Fibroblast of skin of left quadriceps (primary cell): ENCODE results near the gene PRR13.
A peak's percentile ranks its signal among the peaks of the same experiment; 100 is the strongest.
"Not testable (repeated sequence)": the region's sequence is repeated elsewhere in the genome, so short reads cannot be mapped to it uniquely, and the experiment has no call there.

ENCODE experiments used
- DNase-seq, 2 experiments: peaks; one replicate each; pipeline ENCODE4 v3.0.0-alpha.2; 2013; ENCODE audit warnings: low read depth in 2 of 2

PRR13 gene, protein sequence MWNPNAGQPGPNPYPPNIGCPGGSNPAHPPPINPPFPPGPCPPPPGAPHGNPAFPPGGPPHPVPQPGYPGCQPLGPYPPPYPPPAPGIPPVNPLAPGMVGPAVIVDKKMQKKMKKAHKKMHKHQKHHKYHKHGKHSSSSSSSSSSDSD

DNA sequence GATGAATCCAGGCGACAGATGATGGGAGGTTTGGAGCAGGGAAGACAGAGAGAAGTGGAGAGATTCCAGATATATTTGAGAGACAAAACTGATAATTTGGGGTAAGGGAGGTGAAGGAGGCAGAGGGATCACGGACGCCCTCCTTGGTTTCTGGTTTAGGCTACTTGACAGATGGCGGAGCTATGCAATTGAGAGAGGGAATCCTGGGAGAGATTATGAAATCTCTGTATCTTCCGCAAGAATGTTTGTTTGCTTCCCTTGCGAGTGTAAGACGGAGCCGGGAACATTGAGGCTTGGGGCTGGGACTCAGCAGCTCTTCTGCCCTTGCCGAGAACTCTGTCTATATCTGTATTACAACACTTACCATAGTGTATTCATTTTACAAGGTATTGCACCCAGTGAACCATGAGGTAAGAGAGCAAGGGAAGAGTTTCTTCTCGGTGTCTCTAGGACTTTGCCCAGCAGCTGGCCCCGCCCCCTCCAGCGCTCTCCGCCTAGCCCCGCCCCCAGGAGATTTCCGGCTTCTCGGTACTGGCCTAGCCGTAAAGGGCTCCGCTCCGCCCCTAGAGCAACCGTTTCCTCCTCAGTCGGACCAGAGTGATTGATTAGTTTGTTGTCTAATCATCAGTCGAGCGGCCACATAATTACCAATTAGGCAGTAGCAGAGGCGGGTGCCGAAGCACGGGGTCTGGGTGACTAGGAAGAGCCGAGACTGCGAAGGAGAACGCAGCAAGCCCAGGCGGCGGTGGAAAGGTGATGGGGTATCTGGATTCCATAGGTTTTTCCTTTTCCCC lies at the start of gene PRR13:
Gene PRR13, plus strand, starts transcription at position 695 of the 794 bp plus-strand sequence. CDS start 981 bp downstream, outside the sequence.
- peak; percentile 99 for DNase-seq

DNA sequence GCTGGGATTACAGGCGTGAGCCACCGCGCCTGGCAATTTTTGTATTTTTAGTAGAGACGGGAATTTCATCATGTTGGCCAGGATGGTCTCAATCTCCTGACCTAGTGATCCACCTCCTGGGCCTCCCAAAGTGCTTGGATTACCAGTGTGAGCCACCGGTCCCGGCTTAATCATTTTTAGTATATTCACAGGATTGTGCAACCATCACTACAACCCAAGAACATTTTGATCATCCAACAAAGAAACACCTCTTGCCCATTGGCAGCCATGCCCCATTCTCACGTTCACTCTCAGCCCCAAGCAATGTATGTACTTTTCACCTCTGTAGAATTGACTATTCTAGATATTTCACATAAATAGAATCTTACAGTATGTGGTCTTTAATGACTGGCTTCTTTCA lies 41.6 kb upstream of the PRR13 start:
- no peak for DNase-seq

DNA sequence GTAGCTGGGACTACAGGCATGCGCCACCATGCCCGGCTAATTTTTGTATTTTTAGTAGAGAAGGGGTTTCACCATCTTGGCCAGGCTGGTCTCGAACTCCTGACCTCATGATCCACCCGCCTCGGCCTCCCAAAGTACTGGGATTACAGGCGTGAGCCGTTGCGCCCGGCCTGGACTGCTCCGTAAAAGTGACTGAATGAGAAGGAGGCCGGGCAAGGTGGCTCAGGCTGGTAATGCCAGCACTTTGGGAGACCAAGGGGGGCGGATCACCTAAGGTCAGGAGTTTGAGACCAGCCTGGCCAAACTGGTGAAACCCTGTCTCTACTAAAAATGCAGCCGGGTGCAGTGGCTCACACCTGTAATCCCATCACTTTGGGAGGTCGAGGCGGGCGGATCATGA lies 39.2 kb upstream of the PRR13 start:
- not testable (repeated sequence) for DNase-seq

DNA sequence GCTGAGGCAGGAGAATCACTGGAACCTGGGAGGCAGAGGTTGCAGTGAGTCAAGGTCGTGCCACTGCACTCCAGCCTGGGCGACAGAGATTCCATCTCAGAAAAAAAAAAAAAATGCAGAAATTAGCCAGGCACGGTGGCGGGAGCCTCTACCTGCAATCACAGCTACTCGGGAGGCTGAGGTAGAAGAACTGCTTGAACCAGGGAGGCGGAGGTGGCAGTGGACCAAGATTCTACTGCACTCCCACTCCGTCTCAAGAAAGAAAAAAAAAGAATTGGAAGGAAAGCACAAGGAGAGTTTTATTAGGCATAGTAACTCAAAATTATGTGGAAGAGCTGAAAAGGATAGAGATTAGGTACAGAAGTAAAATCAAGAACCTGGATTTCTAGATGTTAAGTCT lies 38.7 kb upstream of the PRR13 start:
- DNase-seq, result no peak

DNA sequence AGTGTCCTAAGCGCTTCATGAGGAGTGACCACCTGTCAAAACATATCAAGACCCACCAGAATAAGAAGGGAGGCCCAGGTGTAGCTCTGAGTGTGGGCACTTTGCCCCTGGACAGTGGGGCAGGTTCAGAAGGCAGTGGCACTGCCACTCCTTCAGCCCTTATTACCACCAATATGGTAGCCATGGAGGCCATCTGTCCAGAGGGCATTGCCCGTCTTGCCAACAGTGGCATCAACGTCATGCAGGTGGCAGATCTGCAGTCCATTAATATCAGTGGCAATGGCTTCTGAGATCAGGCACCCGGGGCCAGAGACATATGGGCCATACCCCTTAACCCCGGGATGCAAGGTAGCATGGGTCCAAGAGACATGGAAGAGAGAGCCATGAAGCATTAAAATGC lies 30.6 kb upstream of the PRR13 start:
- no peak for DNase-seq

DNA sequence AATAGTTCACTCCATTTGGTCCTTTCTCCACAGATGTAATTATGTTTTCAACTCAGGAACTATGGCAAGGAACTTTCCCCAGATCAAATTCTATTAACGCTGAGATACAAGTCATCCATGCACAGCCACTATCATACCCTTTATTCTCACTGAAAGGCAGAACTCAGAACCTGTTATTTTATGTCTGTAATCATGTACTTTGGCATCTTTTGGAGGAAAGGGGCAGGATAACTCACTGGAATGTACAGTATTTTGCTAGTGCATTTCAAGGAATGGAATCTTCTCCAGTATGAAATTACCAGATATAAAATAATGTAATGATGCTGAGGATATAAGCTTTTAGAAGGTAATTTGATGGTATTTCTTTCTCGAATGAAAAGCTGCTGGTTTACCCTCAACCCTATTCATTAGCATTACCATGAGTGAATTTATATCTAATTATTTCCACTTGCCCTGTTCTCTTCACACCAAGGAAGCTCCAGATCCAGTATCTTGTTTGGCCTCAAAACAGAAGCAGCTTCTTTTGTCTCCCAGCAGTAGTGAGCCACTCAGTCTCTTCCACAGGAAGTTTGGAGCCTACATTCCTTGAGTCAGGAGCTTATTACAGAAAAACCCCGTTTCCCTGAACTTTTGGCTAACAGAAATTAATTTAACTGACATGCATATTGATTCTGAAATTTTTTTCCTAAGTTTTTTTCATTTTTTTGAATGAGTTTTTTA lies 27.9 kb upstream of the PRR13 start:
- no peak for DNase-seq

DNA sequence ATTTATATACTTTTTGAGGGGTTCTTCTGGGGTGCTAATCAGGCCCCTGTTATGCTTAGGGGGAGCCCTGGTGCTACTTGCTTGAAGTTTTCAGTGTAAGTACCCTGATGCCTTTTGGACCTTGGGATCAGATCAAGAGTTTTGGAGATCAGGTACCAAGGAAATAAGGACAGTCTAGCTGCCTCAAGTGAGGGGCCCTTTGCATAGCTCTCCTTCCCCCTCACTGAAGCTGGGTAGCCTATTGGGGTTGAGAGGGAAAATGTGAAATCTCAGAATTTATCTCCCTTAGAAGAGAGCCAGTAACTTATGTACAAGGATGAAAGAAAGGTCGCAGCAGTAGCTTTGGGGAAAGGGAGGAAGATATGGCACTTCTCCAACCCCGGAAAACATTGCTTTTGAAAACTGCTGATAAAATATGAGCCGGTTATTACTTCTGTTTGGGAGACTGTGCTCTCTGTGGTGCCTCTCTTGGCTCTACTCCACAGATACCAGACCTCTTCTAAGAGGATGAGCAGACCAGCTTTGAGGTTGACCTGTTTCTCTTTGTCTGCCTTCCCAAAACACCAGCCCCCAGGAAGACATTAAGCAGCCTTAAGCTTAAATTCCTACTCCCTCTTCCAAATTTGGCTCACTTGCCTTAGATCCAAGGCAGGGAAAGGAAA lies 26.6 kb upstream of the PRR13 start:
- no peak for DNase-seq

DNA sequence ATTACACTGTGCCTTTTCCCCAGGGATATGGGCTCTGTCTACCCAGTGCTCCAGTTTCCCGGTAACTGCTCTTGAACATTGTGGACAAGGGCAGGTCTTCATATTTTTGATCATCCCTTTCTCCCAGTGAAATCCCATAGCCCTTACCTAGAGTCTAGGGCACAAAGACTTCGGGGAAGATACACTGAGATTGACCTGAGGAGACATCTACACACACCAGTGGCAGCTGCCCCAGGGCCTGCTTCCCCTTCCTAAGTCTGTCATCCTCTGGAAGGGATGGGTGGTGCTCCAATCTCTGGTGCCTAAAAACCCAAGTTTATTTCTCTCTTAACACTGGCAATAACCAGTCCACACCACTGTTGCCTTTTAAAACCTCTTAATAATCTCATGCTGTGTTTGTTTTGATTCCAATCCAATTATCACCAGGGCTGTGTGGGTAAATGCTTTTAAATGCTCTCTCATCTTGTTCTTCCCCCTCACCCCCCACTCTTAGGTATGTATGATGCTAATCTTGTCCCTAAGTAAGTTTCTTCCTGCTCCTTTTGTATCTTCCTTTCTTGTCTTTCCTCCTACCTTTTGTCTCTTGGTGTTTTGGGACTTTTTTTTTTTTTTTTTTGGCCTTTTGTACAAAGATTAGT lies 25.7 kb upstream of the PRR13 start:
- not testable (repeated sequence) for DNase-seq

DNA sequence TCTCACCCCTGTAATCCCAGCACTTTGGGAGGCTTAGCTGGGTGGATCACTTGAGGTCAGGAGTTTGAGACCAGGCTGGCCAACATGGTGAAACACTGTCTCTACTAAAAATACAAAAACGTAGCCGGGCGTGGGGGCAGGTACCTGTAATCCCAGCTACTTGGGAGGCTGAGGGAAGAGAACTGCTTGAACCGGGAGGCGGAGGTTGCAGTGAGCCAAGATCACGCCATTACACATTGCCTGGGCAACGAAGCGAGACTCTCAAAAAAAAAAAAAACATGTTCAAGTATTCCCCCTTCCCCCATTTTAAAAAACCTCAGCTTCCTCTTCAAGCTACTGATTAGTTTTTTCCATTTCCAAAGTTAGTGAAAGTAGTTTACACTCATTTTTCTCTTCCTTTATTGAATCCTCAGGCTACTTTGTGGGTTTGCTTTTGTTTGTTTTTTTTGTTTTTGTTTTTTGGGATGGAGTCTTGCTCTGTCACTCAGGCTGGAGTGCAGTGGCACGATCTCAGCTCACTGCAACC lies 24.2 kb upstream of the PRR13 start:
- DNase-seq, result not testable (repeated sequence)

DNA sequence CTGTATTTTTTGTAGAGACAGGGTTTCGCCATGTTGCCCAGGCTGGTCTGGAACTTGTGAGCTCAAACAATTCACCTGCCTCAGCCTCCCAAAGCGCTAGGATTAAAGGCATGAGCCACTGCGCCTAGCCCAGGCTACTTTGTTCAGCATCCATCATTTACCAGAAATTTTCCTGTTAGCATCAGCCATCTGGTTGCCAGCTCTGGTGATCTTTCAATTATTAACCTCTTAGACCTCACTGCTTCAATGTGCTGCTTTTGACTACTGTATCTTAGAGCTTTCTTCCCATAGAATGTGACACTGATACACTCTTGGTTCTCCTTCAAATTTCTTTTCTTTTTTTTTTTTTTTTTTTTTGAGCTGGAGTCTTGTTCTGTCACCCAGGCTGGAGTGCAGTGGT lies 23.3 kb upstream of the PRR13 start:
- no peak for DNase-seq

DNA sequence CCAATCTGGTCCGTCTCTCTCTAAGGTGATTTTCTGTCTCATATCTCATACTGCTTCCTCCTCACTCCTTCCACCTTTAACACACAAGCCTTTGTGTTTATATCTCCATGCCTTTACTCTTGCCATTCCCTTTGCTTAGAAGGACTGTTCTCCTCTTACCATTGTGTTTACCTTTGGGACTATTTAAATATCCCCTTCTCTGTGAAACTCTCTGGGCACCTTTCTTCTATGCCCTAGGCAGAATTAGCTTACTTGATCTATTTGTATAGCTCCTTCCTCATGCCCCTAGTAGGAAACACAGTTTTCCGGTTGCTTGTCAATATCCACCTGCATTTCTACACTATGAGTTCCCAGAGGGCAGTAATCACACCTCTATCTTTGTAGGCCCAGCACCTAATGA lies 21.8 kb upstream of the PRR13 start:
- DNase-seq, result no peak

DNA sequence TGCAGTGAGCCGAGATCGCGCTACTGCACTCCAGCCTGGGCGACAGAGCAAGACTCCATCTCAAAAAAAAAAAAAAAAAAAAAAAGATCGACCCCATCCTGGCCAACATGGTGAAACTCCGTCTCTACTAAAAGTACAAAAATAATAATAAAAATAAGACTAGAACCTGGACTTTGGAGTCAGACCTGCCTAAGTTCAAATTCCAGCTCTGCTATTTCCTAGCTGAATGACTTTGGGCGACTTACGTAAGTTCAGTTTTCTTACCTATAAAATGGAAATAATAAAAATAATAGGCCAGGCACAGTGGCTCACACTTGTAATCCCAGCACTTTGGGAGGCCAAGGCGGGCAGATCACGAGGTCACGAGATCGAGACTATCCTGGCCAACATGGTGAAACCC lies 19.3 kb upstream of the PRR13 start:
- not testable (repeated sequence) for DNase-seq

DNA sequence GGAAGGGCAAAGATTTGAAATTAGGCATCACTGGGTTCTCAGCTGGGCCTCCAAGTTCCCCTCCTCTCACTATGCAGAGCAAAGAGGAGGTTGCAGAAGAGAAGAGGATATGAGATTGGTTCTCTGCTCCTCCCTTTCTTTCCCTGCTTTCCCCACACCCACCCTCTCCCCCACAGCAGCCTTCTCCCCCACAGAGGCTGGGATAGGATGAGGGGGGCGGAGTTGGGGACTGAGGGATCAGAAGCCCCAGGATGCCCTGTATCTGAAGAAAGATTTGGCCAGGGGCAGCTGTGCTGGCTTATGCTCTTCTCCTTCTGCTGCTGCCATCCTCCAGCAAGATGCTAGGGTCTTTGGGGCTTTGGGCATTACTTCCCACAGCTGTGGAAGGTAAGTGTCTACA lies 17.9 kb upstream of the PRR13 start, which contains the start of gene AMHR2:
Gene AMHR2, plus strand, starts transcription at position 259 of the 400 bp plus-strand sequence. Its CDS starts 80 bp downstream, at position 339.
- DNase-seq, result no peak

DNA sequence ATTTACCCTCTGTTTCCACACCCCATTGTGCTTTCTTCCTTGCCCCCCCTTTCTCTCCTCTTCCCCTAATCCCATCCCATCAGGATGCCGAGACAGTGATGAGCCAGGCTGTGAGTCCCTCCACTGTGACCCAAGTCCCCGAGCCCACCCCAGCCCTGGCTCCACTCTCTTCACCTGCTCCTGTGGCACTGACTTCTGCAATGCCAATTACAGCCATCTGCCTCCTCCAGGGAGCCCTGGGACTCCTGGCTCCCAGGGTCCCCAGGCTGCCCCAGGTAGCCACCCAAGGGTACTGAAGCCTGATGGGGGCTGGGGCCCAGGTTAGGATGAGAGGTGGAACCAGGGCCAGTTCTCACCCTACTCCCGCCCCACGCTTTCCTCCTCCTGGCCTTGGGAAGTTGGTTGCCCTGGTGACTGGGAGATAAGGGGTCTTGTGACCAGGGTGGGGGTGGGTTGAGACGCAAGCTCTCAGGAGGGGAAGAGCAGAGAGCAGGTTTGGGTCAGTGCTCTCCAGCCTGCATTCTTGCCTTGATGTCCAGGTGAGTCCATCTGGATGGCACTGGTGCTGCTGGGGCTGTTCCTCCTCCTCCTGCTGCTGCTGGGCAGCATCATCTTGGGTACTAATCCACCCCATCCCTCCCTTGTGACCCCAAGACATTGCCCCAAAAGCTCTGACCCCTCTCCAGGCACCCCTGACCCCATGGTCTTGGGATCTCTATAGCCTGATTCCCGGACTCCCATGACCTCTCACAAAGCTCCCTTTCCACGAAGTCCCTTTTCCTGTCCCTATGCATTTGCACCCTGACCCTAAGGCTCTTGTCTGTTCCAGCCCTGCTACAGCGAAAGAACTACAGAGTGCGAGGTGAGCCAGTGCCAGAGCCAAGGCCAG lies 16.7 kb upstream of the PRR13 start:
- no peak for DNase-seq

DNA sequence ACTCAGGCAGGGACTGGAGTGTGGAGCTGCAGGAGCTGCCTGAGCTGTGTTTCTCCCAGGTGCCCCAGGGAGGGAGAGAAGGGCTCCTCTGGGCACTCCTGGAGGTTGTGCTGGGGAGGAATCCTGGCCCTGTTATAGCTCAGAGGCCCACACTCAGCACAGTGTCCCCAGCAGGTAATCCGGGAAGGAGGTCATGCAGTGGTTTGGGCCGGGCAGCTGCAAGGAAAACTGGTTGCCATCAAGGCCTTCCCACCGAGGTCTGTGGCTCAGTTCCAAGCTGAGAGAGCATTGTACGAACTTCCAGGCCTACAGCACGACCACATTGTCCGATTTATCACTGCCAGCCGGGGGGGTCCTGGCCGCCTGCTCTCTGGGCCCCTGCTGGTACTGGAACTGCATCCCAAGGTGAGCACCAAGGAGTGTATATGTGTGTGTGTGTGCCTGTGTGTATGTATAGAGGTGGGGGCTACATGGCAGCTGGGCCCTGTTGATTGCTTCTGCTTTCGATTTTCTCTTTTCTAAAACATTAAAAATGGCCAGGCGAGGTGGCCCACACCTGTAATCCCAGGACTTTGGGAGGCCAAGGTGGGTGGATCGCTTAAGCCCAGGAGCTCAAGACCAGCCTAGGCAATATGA lies 15.9 kb upstream of the PRR13 start:
- no peak for DNase-seq

DNA sequence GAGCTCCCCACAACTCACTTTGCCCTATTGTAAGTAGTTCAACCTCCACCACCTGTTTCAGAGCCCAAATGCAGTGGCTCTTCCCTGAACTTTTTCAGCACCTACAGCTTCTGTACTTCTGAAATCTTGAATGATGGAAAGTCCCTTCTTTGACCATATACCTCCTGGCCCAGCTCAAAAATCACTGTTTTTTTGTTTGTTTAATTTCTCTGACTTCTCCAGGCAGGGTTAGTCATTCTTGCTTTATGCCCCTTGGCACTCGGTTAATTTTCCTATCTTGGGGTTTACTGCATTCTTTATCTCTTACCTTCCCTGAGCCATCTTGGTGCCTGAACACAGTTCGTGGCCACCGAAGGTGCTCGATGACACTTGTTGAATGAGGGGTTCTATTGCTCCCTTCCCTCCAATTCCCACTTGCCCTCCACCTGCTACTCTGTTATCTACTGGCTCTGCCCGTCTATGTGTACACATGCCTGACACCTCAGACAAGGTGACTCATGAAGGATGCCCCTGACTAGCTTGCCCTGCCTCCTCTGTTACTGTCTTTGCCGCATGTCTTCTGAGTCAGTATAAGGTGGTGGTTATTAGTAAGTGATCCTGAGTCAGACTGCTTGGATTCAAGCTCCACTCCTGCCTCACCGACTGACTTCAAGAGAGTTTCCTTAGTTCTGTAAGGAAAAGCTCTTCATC lies 13.5 kb upstream of the PRR13 start:
- DNase-seq, result peak; percentile 39 to 42

DNA sequence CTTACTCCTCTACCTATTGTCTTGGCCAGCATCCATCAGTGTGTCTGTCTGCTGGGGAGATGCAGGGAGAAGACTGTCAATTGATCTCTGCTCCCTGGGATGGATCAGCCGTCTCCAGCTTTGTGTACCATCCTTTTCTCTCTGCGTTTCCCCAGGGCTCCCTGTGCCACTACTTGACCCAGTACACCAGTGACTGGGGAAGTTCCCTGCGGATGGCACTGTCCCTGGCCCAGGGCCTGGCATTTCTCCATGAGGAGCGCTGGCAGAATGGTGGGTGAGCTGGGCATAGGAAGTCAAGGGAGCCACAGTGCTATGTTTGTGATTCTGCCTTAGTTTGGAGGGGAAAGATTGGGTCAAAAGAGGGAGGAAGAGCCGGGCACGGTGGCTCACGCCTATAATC lies 12.8 kb upstream of the PRR13 start:
- DNase-seq, result no peak

DNA sequence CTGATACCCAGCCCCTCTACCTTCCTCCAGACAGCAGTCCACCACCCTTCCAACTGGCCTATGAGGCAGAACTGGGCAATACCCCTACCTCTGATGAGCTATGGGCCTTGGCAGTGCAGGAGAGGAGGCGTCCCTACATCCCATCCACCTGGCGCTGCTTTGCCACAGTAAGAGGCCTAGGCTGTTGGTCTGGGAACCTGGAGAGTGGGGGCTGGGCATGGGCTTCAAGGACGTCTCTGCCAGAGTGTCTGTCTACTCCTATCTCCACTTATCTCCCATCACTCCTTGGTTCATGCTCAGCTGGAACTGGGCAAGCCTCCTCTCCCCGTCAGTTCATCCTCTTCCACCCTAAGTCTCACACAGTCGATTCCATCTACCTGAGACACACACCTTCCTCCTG lies 11.4 kb upstream of the PRR13 start:
- no peak for DNase-seq

DNA sequence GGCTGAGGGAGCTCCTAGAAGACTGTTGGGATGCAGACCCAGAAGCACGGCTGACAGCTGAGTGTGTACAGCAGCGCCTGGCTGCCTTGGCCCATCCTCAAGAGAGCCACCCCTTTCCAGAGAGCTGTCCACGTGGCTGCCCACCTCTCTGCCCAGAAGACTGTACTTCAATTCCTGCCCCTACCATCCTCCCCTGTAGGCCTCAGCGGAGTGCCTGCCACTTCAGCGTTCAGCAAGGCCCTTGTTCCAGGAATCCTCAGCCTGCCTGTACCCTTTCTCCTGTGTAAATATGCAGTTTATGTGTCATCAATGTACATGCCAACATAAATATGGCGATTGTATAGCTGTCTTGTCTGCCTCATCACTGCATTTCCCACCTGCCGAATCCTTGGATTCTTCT lies 10.3 kb upstream of the PRR13 start:
- no peak for DNase-seq
